Loucy (cell line): Measurements from ENCODE around the gene ATOH8.

ENCODE experiments used
- CTCF ChIP-seq: fragments of 200-600 bp; sonication (generic); conservative IDR thresholded peaks from 2 replicates; pipeline ENCODE4 v1.5.1; 2014; ENCODE audit warnings: mild to moderate bottlenecking, antibody characterized with exemption, low read length
- EZH2phosphoT487 ChIP-seq: fragments of 200-600 bp; IDR thresholded peaks from 2 replicates; pipeline ENCODE4 v1.6.1; 2018; ENCODE audit warnings: antibody characterized with exemption, mild to moderate bottlenecking, moderate library complexity, borderline replicate concordance

- TF ChIP-seq CTCF (no peak), EZH2phosphoT487 (no peak)
Observed at GRCh38 chr2:85737481-85737880, 16.3 kb upstream of the ATOH8 start.
